ENCODE measurements around the gene RAD54L.
A peak's percentile ranks its signal among the peaks of the same experiment; 100 is the strongest.
"Not testable (repeated sequence)": the region's sequence is repeated elsewhere in the genome, so short reads cannot be mapped to it uniquely, and the experiment has no call there.

Gene RAD54L

GRCh38 chr1:46247436-46248121 is at the start of gene RAD54L:
Gene RAD54L (plus strand): TSS chr1:46247763. CDS start chr1:46248406, 643 bp downstream.
- peak; percentile 95 for DNase-seq

- DNase-seq, result peak; percentile 72
Measured at GRCh38 chr1:46197964-46198811, 49.4 kb upstream of the RAD54L start, which contains the start of gene POMGNT1. Gene POMGNT1 (minus strand): TSS chr1:46198434. CDS start chr1:46197821, 613 bp downstream.

DNA sequence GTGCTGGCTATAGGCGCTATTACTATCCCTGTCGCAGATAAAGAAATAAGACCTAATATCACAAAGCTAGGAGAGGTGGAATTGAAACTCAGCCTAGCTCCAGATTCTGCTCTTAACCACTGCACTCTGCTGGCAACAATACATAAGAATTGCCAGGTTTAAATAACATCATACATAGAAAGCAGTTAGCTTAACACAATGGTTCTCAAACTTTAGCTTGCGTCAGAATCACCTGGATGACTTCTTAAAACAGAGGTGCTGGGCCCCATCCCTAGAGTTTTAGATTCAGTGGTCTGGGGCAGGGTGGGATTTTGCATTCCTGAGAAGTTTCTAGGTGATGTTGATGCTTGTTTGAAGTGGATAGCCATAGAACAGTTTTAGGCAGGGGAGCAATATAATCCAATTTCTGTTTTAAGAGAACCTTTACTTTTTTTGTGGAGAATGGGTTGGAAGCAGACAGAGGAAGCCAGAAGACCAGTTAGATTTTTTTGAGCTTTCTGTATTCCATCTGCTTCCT is 48.3 kb upstream of the RAD54L start:
- no peak for DNase-seq

DNA sequence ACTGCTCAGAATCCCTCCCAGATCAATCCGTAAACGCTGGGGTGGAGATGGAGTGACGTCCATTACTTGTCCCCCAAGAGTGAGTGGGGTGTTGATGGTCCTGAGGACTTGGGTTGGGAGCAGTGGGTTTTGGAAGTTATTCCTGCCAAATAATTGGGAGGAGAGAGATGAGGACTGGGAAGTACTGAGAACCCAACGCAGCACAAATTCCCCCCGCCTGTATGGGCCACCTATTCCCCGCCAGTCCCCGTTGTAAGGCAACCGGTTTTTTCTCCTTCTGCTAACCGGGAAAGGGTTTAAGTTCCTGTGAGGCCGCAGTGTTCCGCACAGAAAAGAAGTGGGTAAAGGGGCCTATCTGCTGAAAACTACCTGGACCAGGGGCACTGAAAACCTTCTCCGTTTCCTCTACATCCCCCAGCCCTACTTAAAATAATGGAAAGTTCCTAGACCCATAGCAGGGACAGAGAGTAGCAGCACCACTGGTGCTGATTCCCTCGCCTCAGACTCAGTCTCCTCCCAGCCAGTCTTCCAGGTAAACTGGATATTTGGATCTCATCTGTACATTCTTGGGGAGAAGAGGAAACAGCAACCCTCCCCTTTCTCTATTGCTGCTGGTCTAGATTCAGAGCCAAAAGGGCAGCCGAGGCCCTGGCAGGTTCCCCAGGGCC is 43.7 kb upstream of the RAD54L start:
- no peak for DNase-seq

- no peak for DNase-seq
Measured at GRCh38 chr1:46204406-46204742, 43.2 kb upstream of the RAD54L start.

- no peak for DNase-seq
Measured at GRCh38 chr1:46205141-46205540, 42.4 kb upstream of the RAD54L start.

DNA sequence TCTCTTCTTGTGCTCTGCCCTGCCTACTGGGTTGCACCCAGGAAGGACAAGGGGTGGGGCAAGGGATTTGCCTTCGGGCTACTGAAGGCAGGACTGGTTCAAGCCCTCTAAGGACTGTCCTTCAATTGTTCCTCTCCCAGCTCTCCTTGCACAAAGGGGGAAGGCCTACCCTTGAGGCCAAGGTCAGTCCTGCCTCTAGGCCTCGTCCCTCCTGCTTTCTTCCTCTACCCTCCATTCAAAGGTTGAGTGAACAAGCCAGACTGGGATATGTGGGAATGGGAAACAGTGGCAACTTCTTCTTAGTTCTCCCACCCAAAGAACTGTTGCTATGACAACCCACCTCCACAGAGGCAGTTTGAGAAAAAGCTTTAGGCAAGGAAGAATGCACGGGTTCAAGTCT is 41.8 kb upstream of the RAD54L start:
- no peak for DNase-seq

DNA sequence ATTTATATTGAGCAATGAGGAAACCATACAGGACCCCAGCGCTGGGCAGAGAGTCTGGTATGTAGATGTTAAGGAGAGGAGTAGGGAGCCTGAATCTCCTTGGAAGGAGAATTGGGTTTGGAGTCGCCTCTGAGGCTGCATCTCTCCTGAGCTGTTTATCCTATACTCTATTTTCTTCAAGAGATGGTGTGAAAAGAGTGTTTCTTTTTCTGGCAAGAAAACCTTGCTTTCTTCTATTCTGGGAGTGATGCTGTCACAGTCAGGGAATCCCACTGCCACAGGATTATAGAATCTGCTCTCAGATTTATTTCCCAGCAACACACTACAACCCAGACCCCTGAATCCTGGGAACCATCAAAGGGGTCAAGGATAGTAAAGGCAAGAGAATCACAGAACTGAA is 41.2 kb upstream of the RAD54L start:
- DNase-seq, result no peak

DNA sequence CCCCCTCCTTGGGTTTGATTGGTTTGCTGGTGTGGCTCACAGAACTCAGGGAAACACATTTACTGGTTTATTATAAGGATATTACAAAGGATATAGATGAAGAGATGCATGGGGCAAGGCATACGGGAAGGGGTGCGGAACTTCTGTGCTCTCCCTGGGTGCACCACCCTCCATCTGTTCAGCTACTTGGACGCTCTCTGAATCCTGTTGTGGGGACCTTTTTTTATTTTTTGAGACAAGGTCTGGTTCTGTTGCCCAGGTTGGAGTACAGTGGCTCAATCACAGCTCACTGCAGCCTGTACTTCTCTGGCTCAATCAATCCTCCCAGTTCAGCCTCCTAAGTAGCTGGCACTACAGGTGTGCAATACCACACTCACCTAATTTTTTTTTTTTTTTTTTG is 37.0 kb upstream of the RAD54L start:
- DNase-seq, result no peak

DNA sequence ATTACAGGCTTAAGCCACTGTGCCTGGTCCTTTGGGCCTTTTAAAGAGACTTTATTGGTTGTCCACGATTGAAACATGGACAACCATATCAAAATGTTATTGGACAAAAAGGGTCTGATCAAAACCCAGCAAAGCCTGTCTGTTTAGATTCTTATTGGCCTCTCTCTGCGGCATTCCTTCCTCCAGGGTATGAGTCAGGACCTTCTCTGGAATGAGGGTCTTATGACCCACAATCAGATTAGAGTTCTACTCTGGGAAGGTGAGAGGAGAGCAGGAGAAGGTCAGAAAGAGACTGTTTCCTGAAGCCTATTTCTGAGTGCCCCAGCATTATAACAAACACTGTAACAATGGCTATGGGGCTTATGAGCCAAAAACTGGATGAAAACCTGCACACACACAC is 36.5 kb upstream of the RAD54L start:
- no peak for DNase-seq

DNA sequence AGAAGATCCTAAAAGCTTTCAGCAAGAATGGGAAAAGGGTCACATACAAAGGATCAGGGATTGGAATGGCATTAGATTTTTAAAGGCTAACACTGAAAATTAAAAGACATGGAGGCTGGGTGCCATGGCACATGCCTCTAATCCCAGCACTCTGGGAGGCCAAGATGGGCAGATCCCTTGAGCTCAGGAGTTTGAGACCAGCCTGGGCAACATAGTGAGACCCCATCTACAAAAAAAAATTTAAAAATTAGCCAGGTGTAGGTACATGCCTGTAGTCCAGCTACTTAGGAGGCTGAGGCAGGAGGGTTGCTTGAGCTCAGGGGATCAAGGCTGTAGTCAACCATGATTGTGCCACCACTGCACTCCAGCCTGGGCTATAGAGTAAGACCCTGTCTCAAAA is 32.1 kb upstream of the RAD54L start:
- DNase-seq, result no peak

GRCh38 chr1:46218443-46218842 is 29.1 kb upstream of the RAD54L start:
- DNase-seq, result no peak

- no peak for DNase-seq
Measured at GRCh38 chr1:46219551-46220520, 27.7 kb upstream of the RAD54L start.

- no peak for DNase-seq
Measured at GRCh38 chr1:46220808-46221207, 26.8 kb upstream of the RAD54L start.

DNA sequence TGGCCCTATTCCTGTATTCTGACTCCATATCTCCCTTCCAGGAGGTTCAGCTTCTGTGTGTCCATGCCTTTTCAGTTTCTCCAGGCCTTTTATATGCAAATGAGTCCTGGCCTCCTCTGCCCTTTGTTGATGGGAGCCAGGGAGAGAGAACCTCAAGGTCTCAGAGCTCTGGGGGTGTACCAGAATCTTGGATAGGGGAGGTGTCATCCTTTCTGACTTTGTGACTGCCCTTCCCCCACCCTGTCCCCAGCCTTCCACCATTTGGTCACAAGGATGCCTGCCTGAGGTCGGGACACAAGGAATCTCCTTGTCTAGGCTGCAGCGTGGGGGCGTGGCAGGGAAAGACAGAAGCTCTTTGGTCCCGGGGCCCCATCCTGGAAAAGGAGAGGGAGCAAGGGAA is 25.8 kb upstream of the RAD54L start:
- no peak for DNase-seq

DNA sequence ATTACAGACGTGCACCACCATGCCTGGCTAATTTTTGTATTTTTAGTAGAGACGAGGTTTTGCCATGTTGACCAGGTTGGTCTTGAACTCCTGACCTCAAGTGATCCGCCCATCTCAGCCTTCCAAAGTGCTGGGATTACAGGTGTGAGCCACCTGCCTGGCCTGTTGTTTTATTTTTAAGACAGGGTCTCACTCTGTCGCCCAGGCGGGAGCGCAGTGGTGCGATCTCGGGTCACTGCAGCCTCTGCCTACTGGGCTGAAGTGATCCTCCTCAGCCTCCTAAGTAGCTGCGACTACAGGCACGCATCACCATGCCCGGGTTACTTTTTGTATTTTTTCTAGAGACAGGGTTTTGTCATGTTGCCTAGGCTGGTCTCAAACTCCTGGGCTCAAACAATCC is 24.5 kb upstream of the RAD54L start:
- not testable (repeated sequence) for DNase-seq

- peak; percentile 46 for DNase-seq
Measured at GRCh38 chr1:46223472-46223943, 24.1 kb upstream of the RAD54L start.

GRCh38 chr1:46224966-46225365 is 22.6 kb upstream of the RAD54L start:
- no peak for DNase-seq

DNA sequence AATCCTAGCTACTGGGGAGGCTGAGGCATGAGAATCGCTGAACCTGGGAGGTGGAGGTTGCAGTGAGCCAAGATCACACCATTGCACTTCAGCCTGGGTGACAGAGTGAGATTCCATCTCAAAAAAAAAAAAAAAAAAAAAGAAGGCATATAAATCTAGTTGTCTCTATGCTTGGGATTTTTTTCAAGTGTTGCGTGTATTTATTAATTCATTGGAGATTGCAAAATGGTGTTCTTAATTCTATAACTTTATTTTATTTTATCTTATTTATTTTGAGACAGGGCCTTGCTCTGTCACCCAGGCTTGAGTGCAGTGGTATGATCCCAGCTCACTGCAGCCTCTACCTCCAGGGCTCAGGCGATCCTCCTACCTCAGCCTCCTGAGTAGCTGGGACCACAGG is 16.3 kb upstream of the RAD54L start:
- not testable (repeated sequence) for DNase-seq

- no peak for DNase-seq
Measured at GRCh38 chr1:46236882-46237281, 10.7 kb upstream of the RAD54L start.

- DNase-seq, result not testable (repeated sequence)
Measured at GRCh38 chr1:46238865-46239264, 8.7 kb upstream of the RAD54L start.

DNA sequence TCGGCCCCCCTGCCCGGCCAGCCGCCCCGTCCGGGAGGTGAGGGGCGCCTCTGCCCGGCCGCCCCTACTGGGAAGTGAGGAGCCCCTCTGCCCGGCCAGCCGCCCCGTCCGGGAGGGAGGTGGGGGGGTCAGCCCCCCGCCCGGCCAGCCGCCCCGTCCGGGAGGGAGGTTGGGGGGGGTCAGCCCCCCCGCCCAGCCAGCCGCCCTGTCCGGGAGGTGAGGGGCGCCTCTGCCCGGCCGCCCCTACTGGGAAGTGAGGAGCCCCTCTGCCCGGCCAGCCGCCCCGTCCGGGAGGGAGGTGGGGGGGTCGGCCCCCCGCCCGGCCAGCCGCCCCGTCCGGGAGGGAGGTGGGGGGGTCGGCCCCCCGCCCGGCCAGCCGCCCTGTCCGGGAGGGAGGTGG is 5.8 kb upstream of the RAD54L start:
- not testable (repeated sequence) for DNase-seq
